ENCODE data around the gene WDR18.

The WDR18 gene

GRCh38 chr19:964116-964520 is 20.0 kb upstream of the WDR18 start:
- DNase-seq (ENCODE audit: low read depth in 2 of 2), result no peak

GRCh38 chr19:964761-965694 is 19.1 kb upstream of the WDR18 start:
- DNase-seq (ENCODE audit: low read depth in 2 of 2), result no peak

- no peak for DNase-seq (ENCODE audit: low read depth in 2 of 2)
Measured at GRCh38 chr19:966485-967088, 17.6 kb upstream of the WDR18 start.

- DNase-seq (ENCODE audit: low read depth in 2 of 2), result no peak
Measured at GRCh38 chr19:970695-971094, 13.4 kb upstream of the WDR18 start.

GRCh38 chr19:971795-972194 is 12.3 kb upstream of the WDR18 start:
- no peak for DNase-seq (ENCODE audit: low read depth in 2 of 2)

- no peak for DNase-seq (ENCODE audit: low read depth in 2 of 2)
Measured at GRCh38 chr19:972281-972680, 11.9 kb upstream of the WDR18 start.

GRCh38 chr19:973726-974563 is 10.2 kb upstream of the WDR18 start:
- DNase-seq (ENCODE audit: low read depth in 2 of 2), result no peak

GRCh38 chr19:974564-975257 is 9.4 kb upstream of the WDR18 start:
- no peak for DNase-seq (ENCODE audit: low read depth in 2 of 2)

- no peak for DNase-seq (ENCODE audit: low read depth in 2 of 2)
Measured at GRCh38 chr19:976476-976875, 7.7 kb upstream of the WDR18 start.

- DNase-seq (ENCODE audit: low read depth in 2 of 2), result no peak
Measured at GRCh38 chr19:977058-977464, 7.1 kb upstream of the WDR18 start.

GRCh38 chr19:979318-979741 is 4.8 kb upstream of the WDR18 start:
- no peak for DNase-seq (ENCODE audit: low read depth in 2 of 2)

- DNase-seq (ENCODE audit: low read depth in 2 of 2), result no peak
Measured at GRCh38 chr19:980133-980998, 3.8 kb upstream of the WDR18 start.

GRCh38 chr19:982567-983170 is 1.5 kb upstream of the WDR18 start:
- peak; percentile 70 to 74 for DNase-seq (ENCODE audit: low read depth in 2 of 2)

GRCh38 chr19:986083-986482 is 1.9 kb downstream of the WDR18 start:
- no peak for DNase-seq (ENCODE audit: low read depth in 2 of 2)

- DNase-seq (ENCODE audit: low read depth in 2 of 2), result no peak
Measured at GRCh38 chr19:988081-988480, 3.9 kb downstream of the WDR18 start.

- DNase-seq (ENCODE audit: low read depth in 2 of 2), result no peak
Measured at GRCh38 chr19:988510-988909, 4.4 kb downstream of the WDR18 start.

- DNase-seq (ENCODE audit: low read depth in 2 of 2), result no peak
Measured at GRCh38 chr19:989381-990081, 5.4 kb downstream of the WDR18 start.

GRCh38 chr19:990119-990571 is 6.0 kb downstream of the WDR18 start:
- no peak for DNase-seq (ENCODE audit: low read depth in 2 of 2)

- no peak for DNase-seq (ENCODE audit: low read depth in 2 of 2)
Measured at GRCh38 chr19:990746-991145, 6.6 kb downstream of the WDR18 start.
